Measurements from ENCODE around the gene BABAM1.
"Not testable (repeated sequence)": the region's sequence is repeated elsewhere in the genome, so short reads cannot be mapped to it uniquely, and the experiment has no call there.

Gene BABAM1

DNA sequence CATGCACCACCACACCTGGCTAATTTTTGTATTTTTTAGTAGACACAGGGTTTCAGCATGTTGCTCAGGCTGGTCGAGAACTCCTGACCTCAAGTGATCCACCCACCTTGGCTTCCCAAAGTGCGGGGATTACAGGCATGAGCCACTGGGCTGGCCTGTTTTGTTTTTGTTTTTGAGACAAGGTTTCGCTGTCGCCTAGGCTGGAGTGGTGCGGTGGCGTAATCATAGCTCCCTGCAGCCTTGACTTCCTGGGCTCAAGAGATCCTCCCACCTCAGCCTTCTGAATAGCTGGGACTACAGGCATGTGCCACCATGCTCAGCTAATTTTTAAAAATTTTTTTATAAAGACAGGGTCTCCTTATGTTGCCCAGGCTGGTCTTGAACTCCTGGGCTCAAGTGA is 28.3 kb downstream of the BABAM1 start:
- not testable (repeated sequence) for H3K9me3 Mint-ChIP-seq, H3K27me3 Mint-ChIP-seq, H3K27ac Mint-ChIP-seq

DNA sequence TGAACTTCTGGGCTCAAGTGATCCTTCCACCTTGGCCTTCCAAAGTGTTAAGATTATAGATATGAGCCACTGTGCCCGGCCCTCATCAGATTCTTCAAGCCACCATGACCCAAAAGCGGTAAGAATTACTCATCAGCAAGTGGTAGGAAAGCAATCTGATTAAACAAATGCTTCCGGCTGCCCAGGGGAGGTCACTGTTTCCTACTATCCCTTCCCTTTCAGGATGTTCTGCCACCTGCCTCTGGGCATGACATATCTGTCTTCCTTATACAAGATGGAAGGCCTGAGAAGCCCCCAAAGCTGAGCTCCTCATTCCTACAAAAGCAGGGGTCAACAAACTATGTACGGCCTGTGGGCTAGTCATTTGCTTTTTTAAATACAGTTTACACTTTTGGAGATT is 29.0 kb downstream of the BABAM1 start:
- Mint-ChIP-seq H3K4me1 (peaks cover 2 to 21% of the 10 kb centered on the region in 2 donors), H3K4me3 (no peak overlapping the region), H3K27me3 (no peaks in the 10 kb centered on the region), H3K9me3 (no peaks in the 10 kb centered on the region), H3K36me3 (peaks cover 3 to 14% of the 10 kb centered on the region in 2 donors), H3K27ac (no peak overlapping the region)
- no peak for ATAC-seq (replicated peaks)
- DNase-seq: no peak

More for the DNA sequence above, 28.3 kb downstream of the BABAM1 start:
- peaks cover 3 to 14% of the 10 kb centered on the region in 2 donors for H3K36me3 Mint-ChIP-seq
- not testable (repeated sequence) for ATAC-seq (replicated peaks); DNase-seq; H3K4me3 Mint-ChIP-seq
- H3K4me1 Mint-ChIP-seq: peaks cover 2 to 21% of the 10 kb centered on the region in 2 donors

DNA sequence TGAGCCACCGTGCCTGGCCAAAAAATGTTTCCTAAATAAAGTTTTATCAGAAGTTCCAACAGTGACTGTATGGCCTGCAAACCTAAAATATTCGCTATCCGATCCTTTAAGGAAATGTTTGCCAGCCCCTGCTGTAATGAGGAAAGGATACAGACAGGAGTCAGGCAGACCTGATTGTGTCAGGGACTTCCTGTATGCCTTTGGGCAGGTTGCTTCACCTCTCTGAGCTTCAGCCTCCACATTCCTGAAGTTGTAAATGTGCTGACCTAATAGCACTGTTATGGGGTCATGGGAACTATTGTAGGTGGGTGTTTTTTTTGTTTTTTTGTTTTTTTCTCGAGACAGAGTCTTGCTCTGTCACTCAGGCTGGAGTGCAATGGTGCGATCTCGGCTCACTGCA is 29.7 kb downstream of the BABAM1 start:
- ATAC-seq (replicated peaks): no peak

DNA sequence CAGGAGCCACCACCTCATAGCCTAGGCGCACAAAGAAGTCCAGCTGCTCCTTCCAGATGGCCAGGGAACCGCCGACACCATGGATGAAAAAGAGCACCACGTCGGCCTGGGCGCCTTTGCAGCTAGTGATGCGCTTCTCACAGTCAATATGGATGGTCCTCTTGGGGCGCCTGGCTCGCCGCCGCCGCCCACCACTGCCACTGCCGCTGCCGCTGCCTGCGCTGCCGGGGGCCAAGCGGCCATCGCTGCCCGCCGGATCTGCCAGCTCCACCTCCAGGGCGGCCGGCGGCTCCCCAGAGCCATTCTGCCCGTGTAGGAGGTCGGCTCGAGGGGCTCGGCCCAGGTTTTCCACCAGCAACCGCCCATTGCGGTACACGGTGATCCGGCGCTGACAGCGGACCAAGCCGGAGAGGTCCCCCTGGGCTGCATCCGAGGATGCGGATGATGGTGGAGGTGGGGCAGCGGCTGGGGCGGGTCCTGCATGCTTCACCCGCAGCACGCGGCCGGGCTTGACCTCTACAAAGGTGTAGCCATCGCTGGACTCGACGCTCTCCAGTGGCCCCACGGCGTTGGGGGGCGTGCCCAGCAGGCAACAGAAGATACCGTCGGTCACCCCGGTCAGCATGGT is 33.9 kb downstream of the BABAM1 start:
- H3K9me3 Mint-ChIP-seq: no peaks in the 10 kb centered on the region
- ATAC-seq (replicated peaks) (no peak), DNase-seq (no peak)
- H3K4me1 Mint-ChIP-seq: peaks cover 20 to 27% of the 10 kb centered on the region in 2 donors
- no peak overlapping the region for H3K4me3 Mint-ChIP-seq
- H3K27ac Mint-ChIP-seq: no peak overlapping the region
- H3K27me3 Mint-ChIP-seq: no peaks in the 10 kb centered on the region
- H3K36me3 Mint-ChIP-seq: peaks cover 0 to 6% of the 10 kb centered on the region in 2 donors

More for the DNA sequence above, 29.7 kb downstream of the BABAM1 start:
- Mint-ChIP-seq H3K27me3 (no peaks in the 10 kb centered on the region), H3K9me3 (no peaks in the 10 kb centered on the region), H3K36me3 (peaks cover 3 to 14% of the 10 kb centered on the region in 2 donors), H3K4me1 (peaks cover 2 to 20% of the 10 kb centered on the region in 2 donors), H3K27ac (no peak overlapping the region), H3K4me3 (no peak overlapping the region)
- no peak for DNase-seq

DNA sequence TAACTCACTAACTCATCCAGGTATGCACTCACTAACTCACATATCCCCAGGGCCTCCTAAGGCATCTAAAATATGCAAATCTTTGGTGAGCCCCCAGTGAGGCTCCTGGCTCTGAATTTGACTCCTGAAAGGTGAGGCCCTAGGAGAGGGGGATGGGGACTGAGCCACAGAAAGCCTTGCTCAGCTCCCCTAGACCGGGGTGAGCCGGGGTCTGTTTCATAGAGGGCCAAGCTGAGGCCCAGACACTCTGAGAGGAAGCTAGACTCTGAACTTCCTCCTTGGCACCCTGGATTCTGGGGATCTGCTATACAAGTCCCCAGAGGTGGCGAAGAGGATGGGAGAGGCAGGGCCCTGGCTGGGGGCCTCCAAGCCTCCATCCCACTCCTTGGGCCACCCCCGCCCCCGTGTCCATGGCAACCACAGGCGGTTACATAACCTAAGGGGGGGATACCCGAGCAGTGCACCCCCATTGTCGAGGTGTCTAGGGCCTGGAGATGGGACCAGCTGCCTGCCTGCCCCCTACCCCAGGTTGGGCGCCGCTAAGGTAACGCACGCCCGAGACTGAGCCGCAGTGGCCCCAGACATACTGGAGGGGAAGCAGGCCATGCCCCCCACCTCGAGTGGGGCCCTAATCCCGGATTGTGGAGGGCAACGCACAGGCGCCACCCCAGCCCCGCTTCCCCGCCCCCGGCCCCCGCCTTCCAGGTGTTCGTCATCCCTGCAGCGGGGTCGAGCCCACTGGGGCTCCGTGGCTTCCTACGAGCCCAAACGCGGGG is 35.3 kb downstream of the BABAM1 start:
- peaks cover 26 to 32% of the 10 kb centered on the region in 2 donors for H3K4me1 Mint-ChIP-seq
- peak overlapping the region; percentile 72 to 81 for H3K4me3 Mint-ChIP-seq
- ATAC-seq (replicated peaks) (no peak), DNase-seq (no peak)
- no peaks in the 10 kb centered on the region for H3K9me3 Mint-ChIP-seq
- H3K27me3 Mint-ChIP-seq: no peaks in the 10 kb centered on the region
- H3K36me3 Mint-ChIP-seq: peaks cover 0 to 3% of the 10 kb centered on the region in 2 donors
- H3K27ac Mint-ChIP-seq: no peak overlapping the region

DNA sequence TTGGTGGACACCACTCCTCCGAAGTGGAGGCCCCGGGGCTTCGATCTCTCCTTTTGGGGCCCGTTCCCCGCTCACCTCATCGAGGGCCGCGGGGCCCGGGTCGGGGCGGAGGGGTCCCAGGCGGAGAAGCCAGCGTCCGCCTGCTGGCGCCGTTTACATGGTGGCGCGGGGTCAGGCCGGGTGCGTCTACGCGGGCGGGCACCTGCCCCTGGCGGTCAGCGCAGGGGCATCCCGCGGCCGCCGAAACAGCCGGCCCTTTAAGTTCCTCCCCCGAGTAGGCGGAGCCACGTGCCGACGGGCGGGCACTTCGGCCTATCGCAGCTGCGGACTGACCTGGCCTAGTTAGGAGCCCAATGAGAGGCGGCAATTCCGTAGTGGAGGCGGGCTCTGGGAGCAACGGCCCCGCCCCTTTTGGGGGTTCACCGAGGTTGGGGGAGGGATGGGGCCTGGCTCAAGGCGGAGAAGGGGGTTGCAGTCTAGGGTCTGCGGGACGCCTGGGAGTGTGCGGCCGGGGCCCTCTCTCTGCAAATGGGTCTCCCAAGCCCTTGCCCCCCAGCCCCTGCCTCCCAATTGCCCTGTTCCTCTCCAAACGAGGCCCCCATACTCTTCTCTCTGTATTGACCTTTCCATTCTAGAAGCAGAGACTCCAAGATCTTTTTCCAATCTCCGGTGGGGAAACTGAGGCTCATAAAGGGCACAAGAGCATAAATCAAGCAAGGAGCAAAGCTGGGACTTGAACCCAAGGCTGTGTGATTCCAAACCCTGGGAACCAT is 36.1 kb downstream of the BABAM1 start, which contains the start of gene ABHD8:
TSS of gene ABHD8 (minus strand) at position 259 of the 773 bp plus-strand sequence. CDS start 1,809 bp downstream, outside the sequence.
- Mint-ChIP-seq H3K36me3 (peaks cover 0 to 3% of the 10 kb centered on the region in 2 donors), H3K4me3 (peak within 1 kb of the TSS; percentile 72 to 81), H3K9me3 (no peaks in the 10 kb centered on the region), H3K4me1 (peaks cover 30 to 38% of the 10 kb centered on the region in 2 donors), H3K27me3 (no peaks in the 10 kb centered on the region), H3K27ac (peak within 1 kb of the TSS; percentile 68)
- ATAC-seq (replicated peaks) (peak; percentile 71 to 75), DNase-seq (peak; percentile 93)

DNA sequence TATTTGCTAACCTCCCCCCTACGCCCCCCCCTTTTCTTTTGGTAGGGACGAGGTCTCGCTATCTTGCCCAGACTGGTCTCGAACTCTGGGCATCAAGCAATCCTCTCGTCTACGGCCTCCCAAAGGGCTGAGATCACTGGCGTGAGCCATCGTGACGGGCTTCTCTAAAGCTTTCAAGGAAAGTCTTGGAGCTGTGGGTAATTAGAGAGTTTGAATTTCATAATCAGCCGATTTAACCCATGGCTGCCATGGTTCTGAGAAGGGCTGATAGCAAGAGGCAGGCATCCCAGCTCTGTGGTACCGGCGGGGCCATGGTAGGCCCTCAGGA is 36.7 kb downstream of the BABAM1 start:
- Mint-ChIP-seq H3K4me1 (peaks cover 31 to 40% of the 10 kb centered on the region in 2 donors), H3K9me3 (no peaks in the 10 kb centered on the region), H3K4me3 (peak overlapping the region; percentile 72 to 81), H3K27me3 (no peaks in the 10 kb centered on the region), H3K36me3 (peaks cover 0 to under 1% of the 10 kb centered on the region in 2 donors), H3K27ac (peak overlapping the region; percentile 68)
- ATAC-seq (replicated peaks) (no peak), DNase-seq (no peak)

DNA sequence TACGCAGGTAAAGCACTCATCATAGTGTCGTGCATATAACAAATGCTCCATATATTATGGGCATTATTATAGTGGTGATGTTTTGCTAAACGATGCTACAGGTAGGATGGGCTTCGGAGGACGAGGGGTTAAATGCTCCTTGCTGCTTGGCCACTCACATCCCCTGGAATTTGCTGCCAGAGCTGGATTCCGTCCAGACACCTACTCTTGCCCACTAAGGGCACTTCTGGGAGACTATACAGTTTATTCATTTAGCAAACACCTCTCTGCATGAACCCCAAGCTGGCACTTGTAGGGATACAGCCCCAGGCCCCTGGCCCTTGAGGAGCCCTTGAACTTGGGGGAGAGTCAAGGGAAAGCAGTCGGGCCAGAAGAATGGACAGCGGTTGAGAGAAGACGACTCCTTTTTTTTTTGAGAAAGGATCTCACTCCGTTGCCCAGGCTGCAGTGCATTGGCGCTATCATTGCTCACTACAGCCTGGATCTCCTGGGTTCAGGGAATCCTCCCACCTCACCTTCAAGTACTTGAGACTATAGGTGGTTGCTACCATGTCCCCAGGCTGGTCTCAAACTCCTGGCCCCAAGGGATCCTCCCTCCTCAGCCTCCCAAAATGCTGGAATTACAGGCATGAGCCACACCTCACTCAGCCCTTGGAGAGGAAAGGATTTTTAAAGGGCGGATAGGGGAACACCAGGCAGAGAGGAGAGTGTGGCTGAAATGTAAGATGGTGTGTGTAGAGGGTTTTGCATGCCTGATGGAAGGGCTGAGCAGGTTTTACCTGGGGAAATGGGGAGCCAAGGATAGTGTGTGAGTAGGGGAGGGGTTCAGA is 37.4 kb downstream of the BABAM1 start:
- Mint-ChIP-seq H3K4me1 (peaks cover 34 to 43% of the 10 kb centered on the region in 2 donors), H3K4me3 (peak overlapping the region; percentile 54 to 95), H3K9me3 (no peaks in the 10 kb centered on the region), H3K36me3 (peaks cover 1 to 3% of the 10 kb centered on the region in 2 donors), H3K27me3 (no peaks in the 10 kb centered on the region), H3K27ac (peak overlapping the region; percentile 96)
- DNase-seq (no peak), ATAC-seq (replicated peaks) (no peak)

DNA sequence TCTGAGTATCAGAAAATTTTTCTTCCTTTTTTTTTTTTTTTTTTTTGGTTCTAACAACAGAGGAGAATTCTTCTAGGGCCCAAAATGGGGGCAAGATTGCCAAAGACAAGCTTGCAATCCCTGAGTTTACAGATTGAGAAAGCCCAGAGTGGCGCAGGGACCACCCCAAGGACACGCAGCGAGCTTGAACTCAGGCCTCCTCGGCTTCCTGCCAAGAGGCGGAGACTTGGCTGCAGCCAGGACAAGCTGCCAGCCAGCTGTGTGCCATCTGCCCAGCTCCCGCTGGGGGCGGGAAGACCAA is 37.9 kb downstream of the BABAM1 start:
- Mint-ChIP-seq H3K27ac (peak overlapping the region; percentile 96), H3K27me3 (no peaks in the 10 kb centered on the region), H3K4me1 (peaks cover 35 to 45% of the 10 kb centered on the region in 2 donors), H3K4me3 (peak overlapping the region; percentile 90 to 95), H3K9me3 (no peaks in the 10 kb centered on the region), H3K36me3 (peaks cover 1 to 3% of the 10 kb centered on the region in 2 donors)
- ATAC-seq (replicated peaks) (no peak), DNase-seq (no peak)

DNA sequence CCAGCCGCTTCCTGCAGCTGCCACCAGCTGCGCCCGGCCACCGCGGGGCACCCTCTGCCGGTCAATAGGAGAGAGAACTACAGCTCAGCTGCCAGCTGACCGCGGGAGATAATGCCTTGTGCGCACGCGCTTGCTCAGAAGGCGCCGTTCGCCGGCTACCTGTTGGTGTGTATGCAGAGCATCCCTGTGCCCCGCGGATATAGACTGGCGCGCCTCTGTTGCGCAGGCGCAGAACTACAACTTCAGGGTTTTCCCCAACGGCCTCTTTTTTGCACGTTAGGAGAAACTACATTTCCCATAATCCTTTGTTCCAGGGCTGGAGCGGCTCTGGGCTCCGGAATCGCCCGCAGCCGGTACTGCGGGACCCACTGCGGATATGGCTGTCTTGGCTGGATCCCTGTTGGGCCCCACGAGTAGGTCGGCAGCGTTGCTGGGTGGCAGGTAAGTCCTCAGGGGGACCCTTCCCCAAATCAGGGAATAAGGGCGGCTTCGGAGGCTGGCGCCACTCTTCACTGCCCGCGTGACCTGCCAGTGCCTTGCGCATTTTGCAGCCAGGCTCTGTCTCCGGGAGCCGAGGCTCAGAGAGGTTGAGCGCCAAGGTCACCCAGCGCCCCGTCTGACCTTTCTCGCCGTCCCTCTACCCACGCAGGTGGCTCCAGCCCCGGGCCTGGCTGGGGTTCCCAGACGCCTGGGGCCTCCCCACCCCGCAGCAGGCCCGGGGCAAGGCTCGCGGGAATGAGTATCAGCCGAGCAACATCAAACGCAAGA is 38.5 kb downstream of the BABAM1 start, which contains the start of gene MRPL34:
TSS of gene MRPL34 (plus strand) at position 356 of the 768 bp plus-strand sequence. CDS start at position 377, 21 bp downstream.
- Mint-ChIP-seq H3K4me1 (peaks cover 40 to 51% of the 10 kb centered on the region in 2 donors), H3K36me3 (peaks cover 1 to 3% of the 10 kb centered on the region in 2 donors), H3K27me3 (no peaks in the 10 kb centered on the region), H3K4me3 (peak within 1 kb of the TSS; percentile 90 to 95), H3K9me3 (no peaks in the 10 kb centered on the region), H3K27ac (peak within 1 kb of the TSS; percentile 96)
- peak; percentile 78 to 81 for ATAC-seq (replicated peaks)
- peak; percentile 98 for DNase-seq

DNA sequence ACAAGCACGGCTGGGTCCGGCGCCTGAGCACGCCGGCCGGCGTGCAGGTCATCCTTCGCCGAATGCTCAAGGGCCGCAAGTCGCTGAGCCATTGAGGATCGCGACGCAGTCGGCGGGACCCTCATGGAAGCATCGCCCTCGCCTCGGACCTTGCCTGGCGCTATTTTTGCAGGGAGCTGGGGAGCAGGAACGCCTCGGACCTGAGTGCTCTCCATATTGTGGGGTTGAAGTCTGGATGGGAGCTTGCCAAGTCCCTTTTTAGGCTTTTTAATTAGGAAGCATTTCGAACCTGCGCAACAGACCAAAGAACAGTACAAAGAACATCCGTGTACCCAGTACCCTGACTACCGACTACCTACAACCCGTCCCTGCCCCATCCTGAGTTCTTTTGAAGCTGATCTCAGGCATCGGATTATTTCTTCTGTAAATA is 39.1 kb downstream of the BABAM1 start:
- no peaks in the 10 kb centered on the region for H3K9me3 Mint-ChIP-seq

DNA sequence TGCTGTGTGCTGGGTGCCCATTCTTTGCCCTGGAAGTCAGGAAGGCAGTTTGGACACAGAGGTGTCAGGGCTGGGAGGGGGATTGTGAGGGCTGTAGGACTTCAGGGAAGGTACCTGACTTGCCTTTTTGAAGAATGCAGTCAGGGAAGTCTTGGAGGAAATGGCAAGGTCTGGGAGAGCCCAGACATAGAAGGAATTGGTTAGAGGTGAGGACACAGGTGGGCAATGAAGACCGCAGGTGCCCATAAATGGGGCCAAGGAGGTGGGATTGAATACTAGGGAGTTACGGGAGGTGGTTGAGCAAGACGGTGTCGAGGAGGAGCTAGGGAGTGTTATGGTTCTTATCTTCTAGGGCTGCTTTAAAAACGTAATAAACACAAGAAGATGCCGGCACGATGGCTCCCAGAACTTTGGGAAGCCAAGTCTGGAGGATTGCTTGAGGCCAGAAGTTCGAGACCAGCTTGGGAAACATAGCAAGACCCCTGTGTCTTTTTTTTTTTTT is 40.7 kb downstream of the BABAM1 start:
- H3K27ac Mint-ChIP-seq: peak overlapping the region; percentile 22
- H3K4me3 Mint-ChIP-seq: peak overlapping the region in 1 of 2 donors; percentile 11
- ATAC-seq (replicated peaks): no peak
- peaks cover 39 to 59% of the 10 kb centered on the region in 2 donors for H3K4me1 Mint-ChIP-seq
- no peaks in the 10 kb centered on the region for H3K9me3 Mint-ChIP-seq
- peaks cover 10 to 13% of the 10 kb centered on the region in 2 donors for H3K36me3 Mint-ChIP-seq
- no peaks in the 10 kb centered on the region for H3K27me3 Mint-ChIP-seq
- DNase-seq: no peak

More for the DNA sequence above, 39.1 kb downstream of the BABAM1 start:
- Mint-ChIP-seq H3K4me1 (peaks cover 41 to 57% of the 10 kb centered on the region in 2 donors), H3K27me3 (no peaks in the 10 kb centered on the region), H3K4me3 (peak overlapping the region; percentile 90 to 95), H3K36me3 (peaks cover 3 to 4% of the 10 kb centered on the region in 2 donors), H3K27ac (peak overlapping the region; percentile 96)
- DNase-seq (no peak), ATAC-seq (replicated peaks) (no peak)
